Measurements from ENCODE around the gene BAIAP3. TPM values are rescaled to one million over a fixed set of nuclear protein-coding genes. Genes with fewer than 3 reads are reported as not detected.
A peak's percentile ranks its signal among the peaks of the same experiment; 100 is the strongest.

The BAIAP3 gene
- total and polyA plus RNA-seq, 10 donors: 2.7 to 15.7 (median 6.3) TPM

DNA sequence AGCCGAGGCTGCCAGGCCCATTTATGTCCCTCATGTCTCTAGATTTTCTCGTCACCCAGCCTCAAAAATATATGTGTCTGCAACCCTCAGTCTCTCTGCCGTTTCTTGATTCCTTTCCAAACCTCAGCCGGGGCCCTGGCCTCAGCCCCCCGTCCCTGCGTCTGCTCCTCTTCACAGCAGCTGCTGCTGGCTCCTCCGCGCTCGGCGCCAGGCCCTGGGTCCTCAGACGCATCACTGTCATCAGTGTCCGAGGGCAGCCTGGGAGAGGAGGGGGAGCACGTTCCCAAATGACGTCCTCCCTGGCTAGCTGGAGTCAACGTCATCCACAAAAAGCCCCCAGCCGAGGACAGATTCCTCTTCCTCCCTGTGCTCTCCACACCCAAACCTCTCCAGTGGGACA, 15.9 kb downstream of the BAIAP3 start:
- 83 to 97% (median 92%) methylated on average over 16 of the region's 16 CpGs for WGBS, 5 donors
- Histone ChIP-seq H3K9me3 (no peaks in the 10 kb centered on the region), H3K36me3 (peaks cover 0 to 37% (median 30%) of the 10 kb centered on the region in 6 donors), H3K27ac (no peak overlapping the region), H3K4me1 (peaks cover 17 to 46% (median 38%) of the 10 kb centered on the region in 6 donors), H3K4me3 (no peak overlapping the region), H3K27me3 (replicated peaks in 1 of 7) (no peaks in the 10 kb centered on the region)
- no peak for DNase-seq
- intact Hi-C loops (cut with DNase I; ENCODE audit: low total_unique reads): no loop called here
- TF ChIP-seq POLR2AphosphoS5 (IDR thresholded peaks at IDR 0.05) (no peak), POLR2A (IDR thresholded peaks at IDR 0.05) (no peak)
- TF ChIP-seq, protein P1, sequence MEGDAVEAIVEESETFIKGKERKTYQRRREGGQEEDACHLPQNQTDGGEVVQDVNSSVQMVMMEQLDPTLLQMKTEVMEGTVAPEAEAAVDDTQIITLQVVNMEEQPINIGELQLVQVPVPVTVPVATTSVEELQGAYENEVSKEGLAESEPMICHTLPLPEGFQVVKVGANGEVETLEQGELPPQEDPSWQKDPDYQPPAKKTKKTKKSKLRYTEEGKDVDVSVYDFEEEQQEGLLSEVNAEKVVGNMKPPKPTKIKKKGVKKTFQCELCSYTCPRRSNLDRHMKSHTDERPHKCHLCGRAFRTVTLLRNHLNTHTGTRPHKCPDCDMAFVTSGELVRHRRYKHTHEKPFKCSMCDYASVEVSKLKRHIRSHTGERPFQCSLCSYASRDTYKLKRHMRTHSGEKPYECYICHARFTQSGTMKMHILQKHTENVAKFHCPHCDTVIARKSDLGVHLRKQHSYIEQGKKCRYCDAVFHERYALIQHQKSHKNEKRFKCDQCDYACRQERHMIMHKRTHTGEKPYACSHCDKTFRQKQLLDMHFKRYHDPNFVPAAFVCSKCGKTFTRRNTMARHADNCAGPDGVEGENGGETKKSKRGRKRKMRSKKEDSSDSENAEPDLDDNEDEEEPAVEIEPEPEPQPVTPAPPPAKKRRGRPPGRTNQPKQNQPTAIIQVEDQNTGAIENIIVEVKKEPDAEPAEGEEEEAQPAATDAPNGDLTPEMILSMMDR (IDR thresholded peaks at IDR 0.05 in 8 of 11, conservative IDR thresholded peaks at IDR 0.05 in 3 of 11): no peak

DNA sequence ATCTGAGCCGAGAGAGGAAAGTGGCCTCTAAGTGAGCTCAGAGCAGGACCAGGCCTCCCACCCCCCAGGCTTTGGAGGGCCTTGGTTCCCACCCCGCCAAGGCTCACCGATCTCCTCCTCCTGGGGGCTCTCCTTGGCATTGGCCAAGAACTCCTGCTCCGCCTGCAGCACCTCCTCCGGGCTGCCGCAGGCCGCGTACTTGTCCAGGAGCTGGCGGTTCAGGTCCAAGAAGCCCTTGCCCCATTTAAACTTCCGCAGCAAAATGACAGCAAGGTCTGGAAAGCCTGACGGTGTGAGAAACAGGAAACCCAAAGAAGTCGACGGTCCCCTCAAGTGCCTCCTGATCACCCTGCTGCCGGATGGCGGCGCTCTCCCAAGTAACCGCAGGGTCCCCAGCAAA, 16.5 kb downstream of the BAIAP3 start:
- no peaks in the 10 kb centered on the region for H3K9me3 ChIP-seq
- intact Hi-C loops (cut with DNase I; ENCODE audit: low total_unique reads): no loop called here
- H3K4me1 ChIP-seq: peaks cover 17 to 52% (median 40%) of the 10 kb centered on the region in 6 donors
- H3K27ac ChIP-seq: no peak overlapping the region
- H3K4me3 ChIP-seq: peak overlapping the region in 1 of 8 donors; percentile 100
- DNase-seq: no peak
- WGBS, 5 donors: 94 to 98% (median 95%) methylated on average over 9 to 17 of the region's 17 CpGs
- no peaks in the 10 kb centered on the region for H3K27me3 ChIP-seq (replicated peaks in 1 of 7)
- peaks cover 0 to 37% (median 30%) of the 10 kb centered on the region in 6 donors for H3K36me3 ChIP-seq
- TF ChIP-seq POLR2AphosphoS5 (IDR thresholded peaks at IDR 0.05) (no peak), POLR2A (IDR thresholded peaks at IDR 0.05) (no peak)
- TF ChIP-seq, protein P1 (IDR thresholded peaks at IDR 0.05 in 8 of 11, conservative IDR thresholded peaks at IDR 0.05 in 3 of 11): no peak

DNA sequence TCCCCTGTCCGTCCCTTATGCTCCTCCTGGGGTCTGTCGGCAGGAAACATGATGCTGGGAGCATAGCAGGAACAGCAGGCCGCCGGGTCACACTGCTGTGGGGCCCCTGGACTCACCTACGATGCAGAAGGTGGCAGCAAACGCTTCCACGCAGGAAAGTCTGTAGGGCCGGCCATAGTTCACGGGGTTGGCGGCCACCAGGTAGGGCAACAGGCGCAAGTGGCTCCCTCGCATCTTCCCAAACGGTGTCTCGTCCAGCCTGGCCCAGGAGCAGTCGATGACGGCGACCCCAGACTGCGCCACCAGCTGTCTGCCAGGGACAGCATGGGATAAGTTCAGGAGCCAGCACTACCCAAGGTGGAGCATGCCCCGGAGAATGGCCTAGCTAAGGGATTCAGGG, 17.2 kb downstream of the BAIAP3 start:
- Histone ChIP-seq H3K4me3 (peak overlapping the region in 7 of 8 donors; percentile 98 to 100 (median 100)), H3K27me3 (replicated peaks in 1 of 7) (no peaks in the 10 kb centered on the region), H3K4me1 (peaks cover 17 to 59% (median 44%) of the 10 kb centered on the region in 6 donors), H3K27ac (peak overlapping the region in 3 of 8 donors; percentile 89 to 93 (median 91)), H3K9me3 (no peaks in the 10 kb centered on the region), H3K36me3 (peaks cover 0 to 37% (median 30%) of the 10 kb centered on the region in 6 donors)
- intact Hi-C loops (cut with DNase I; ENCODE audit: low total_unique reads): no loop called here
- 84 to 91% (median 85%) methylated on average over 3 to 19 of the region's 19 CpGs for WGBS, 5 donors
- no peak for TF ChIP-seq POLR2A (IDR thresholded peaks at IDR 0.05)
- no peak for TF ChIP-seq POLR2AphosphoS5 (IDR thresholded peaks at IDR 0.05)
- TF ChIP-seq, protein P1 (IDR thresholded peaks at IDR 0.05 in 8 of 11, conservative IDR thresholded peaks at IDR 0.05 in 3 of 11): no peak
- no peak for DNase-seq

- peak overlapping the region; percentile 66 to 100 (median 100) for H3K4me3 ChIP-seq
- intact Hi-C loops (cut with DNase I; ENCODE audit: low total_unique reads): no loop called here
- H3K9me3 ChIP-seq: no peaks in the 10 kb centered on the region
- TF ChIP-seq POLR2AphosphoS5 (IDR thresholded peaks at IDR 0.05) (no peak), POLR2A (IDR thresholded peaks at IDR 0.05) (no peak)
- TF ChIP-seq, protein P1 (IDR thresholded peaks at IDR 0.05 in 8 of 11, conservative IDR thresholded peaks at IDR 0.05 in 3 of 11): no peak
- peaks cover 0 to 37% (median 30%) of the 10 kb centered on the region in 6 donors for H3K36me3 ChIP-seq
- WGBS, 5 donors: 0 to 1% (median 1%) methylated on average over 8 to 35 of the region's 35 CpGs
- DNase-seq: no peak
- H3K27ac ChIP-seq: peak overlapping the region; percentile 51 to 93 (median 84)
- H3K4me1 ChIP-seq: peaks cover 17 to 64% (median 50%) of the 10 kb centered on the region in 6 donors
- H3K27me3 ChIP-seq (replicated peaks in 1 of 7): no peaks in the 10 kb centered on the region
Observed at GRCh38 chr16:1351215-1351581, 17.8 kb downstream of the BAIAP3 start.
